GM18502 (cell line): Measurements from ENCODE around the gene CDK14.

Source experiments
- ATAC-seq: cut with Tn5 transposase; IDR thresholded peaks from one replicate; pipeline ENCODE4 v1.9.1; 2021; ENCODE audit warnings: mild to moderate bottlenecking; ENCODE audit not compliant: unreplicated experiment, poor library complexity

CDK14 gene

GRCh38 chr7:91206361-91206960, 610.3 kb downstream of the CDK14 start:
- no peak for ATAC-seq

GRCh38 chr7:91212582-91212981, 616.5 kb downstream of the CDK14 start:
- ATAC-seq = no peak

DNA sequence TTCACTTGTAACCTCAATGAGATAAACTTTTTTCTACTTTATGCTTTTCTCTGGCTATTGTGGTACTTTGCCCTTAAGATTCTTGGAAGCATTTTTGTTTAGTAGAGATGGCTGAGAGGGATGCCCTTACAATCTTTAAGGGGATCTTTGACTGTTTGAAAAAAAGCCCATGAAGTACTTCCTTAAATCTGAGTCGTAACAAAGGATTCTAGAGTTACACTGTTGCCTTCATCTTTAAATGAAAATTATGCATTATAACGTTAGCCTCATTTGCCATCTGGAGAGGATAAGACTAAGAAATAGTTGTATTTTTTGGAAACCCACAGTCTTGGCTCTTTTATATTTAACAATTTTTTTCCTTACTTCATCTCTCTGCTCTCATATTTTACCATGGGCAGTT, 630.3 kb downstream of the CDK14 start:
- ATAC-seq = no peak

DNA sequence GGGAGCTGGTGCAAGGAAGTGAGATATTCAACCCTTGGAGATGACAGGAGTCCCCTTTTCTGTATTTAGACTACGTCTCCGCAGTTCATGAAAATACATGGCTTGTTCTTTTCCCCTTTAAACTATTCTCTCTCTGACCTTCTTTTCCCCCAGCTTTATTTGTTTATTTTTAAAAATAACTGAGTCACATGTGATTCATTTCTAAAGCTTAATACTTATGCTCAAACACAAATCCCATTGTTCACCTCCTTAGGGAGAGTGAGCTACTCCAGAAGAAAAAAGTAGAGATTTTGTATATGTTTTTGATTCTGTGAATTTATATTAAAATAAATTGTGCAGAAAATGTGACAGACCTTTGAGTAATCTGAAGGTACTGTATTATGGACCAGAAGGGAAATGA, 632.2 kb downstream of the CDK14 start:
- no peak for ATAC-seq

GRCh38 chr7:91228927-91229558, 632.9 kb downstream of the CDK14 start:
- ATAC-seq = no peak

GRCh38 chr7:91230100-91230499, 634.0 kb downstream of the CDK14 start:
- no peak for ATAC-seq

DNA sequence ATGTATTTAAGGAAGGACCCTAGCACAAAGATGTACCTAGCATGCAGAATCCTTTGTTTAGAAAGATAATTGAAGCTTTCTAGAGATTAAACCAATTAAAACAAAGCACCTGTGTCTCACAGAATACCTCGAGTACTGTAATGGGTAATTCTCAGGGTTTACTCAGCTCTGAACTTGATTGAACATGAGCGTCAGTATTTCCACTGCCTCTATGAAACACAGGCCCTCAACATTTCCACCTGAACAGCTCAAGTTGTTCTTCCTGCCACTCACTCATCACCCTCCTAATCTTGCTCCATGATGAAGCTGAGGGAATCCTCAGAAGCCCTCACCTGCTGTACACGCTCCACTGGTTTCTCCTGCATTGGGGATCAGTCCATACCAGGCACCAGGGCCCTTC, 634.4 kb downstream of the CDK14 start:
- ATAC-seq = no peak

DNA sequence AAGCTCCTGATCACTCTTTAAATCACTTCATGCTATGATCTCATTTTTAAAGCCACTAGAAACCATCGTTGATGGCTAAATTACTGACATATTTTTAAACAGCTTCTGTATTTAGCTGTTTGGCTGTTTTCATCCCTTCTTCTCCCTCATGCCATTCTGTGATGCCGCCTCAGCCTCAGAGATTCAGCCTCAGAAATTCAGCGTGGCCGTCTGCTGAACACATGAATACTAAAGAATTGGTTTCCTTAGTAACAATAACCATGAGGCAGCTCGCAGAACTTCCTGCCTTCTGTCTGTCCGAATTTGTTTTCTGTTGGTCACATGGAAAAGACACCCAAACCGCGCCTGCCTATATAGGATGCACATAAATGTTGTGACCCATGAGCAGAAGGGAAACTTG, 637.1 kb downstream of the CDK14 start:
- ATAC-seq = no peak

- ATAC-seq = no peak
Measured at GRCh38 chr7:91235211-91235832, 639.2 kb downstream of the CDK14 start.

DNA sequence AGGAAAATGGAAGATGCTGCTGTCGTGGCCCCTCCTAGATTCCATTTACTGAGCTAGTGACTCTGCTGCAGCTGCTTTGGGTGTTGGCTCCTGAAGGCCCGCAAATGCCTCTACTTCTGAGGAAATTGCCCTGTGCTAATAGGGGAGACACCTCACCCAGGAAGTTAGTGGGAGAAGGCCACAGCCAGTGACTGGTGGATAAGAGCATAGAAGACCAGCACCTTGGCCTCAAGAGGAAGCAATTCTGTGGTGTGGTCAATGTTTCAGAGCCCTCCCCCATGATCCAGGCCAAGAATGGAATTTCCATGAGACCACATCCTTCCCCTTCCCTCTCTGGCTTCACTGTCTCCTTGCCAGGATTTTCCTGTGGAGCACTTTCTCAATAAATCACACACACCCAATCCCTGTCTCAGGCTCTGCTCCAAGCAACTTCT, 643.1 kb downstream of the CDK14 start:
- ATAC-seq = no peak

DNA sequence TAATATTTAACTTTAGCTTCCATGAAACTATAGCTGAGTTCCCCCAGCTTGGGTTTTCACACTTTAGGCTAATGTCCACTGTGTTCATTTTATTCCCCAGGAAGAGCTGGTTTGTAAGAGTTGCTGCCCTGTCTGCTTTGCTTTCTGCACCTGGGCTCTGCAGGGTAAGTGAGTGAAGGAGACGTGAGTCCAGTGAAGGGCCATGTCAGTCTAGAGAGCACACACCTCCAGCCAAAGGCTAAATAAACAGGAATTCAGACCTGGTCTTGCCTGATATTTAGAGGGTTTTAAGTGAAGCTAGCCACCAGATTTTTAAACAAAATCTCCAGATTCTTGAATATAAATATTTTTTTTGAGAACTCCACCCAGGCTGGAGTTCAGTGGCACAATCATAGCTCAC, 643.7 kb downstream of the CDK14 start:
- no peak for ATAC-seq

DNA sequence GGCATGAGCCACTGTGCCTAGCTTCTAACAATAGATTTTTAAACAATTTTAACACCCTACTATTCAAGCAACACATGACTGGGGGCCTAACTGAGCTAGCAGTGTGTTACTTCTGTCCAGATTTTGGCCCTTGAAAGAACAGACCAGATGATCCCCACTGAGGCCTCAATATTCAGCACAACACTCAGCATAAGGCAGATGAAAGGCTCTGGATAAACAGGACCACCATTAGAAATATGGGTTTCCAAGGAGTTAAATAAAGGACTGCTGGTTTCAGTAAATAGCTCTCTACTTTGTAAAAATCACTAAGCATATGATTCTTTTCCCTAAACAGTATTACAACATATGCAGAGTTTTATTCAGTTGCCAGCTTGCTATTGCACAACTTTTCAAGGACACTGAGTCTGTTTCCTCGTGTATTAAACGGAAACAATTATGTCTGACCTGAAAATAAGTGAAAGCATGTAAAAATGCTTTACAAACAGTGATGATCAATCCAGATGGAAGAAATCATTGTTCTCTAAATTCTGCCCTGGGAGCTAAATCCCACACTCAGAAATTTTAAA, 644.3 kb downstream of the CDK14 start:
- no peak for ATAC-seq

DNA sequence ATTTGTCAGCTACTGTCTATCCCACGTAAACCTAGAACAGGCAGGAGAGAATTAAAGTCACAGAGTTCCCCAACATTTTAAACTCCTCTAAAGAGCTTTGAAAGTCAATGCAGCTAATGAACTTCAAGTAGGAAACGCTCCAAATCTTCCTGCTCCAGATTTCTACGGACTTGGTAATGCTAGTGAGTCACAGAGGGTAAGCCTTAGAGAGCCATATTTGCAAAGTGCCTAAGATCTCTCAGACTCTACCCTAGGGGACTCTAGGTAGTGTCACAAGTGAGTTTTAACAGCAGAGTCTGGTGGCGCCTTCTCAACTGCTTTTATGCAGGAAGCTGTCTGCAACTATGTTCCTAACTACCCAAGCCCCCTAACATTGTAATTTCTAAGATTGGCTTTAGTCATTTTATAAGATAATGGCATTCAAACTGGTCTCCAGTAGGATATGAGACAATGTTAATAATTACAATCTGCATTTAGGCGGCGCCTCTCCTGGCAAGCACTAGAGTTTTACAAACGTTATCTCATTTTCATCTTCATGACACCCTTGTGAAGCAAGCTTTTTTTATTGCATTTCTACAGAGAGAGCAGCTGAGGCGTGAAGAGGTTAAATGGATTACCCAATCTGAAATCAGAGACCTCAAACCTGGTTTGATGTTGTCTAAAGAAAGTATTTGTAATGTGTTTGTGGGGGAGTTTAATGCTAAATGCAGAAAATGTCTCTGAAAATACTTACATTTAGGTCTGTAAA, 646.1 kb downstream of the CDK14 start:
- no peak for ATAC-seq

- ATAC-seq = no peak
Measured at GRCh38 chr7:91243591-91244301, 647.6 kb downstream of the CDK14 start.

GRCh38 chr7:91247500-91247899, 651.4 kb downstream of the CDK14 start:
- no peak for ATAC-seq

GRCh38 chr7:91248996-91249395, 652.9 kb downstream of the CDK14 start:
- ATAC-seq = no peak

GRCh38 chr7:91249506-91250233, 653.5 kb downstream of the CDK14 start:
- ATAC-seq = no peak

- ATAC-seq = no peak
Measured at GRCh38 chr7:91250706-91251105, 654.6 kb downstream of the CDK14 start.

- no peak for ATAC-seq
Measured at GRCh38 chr7:91251877-91252276, 655.8 kb downstream of the CDK14 start.
